ENCODE results near the gene SLC39A9. TPM values are rescaled to one million over a fixed set of nuclear protein-coding genes. Genes with fewer than 3 reads are reported as not detected.

Gene SLC39A9
- total and polyA plus RNA-seq, 2 donors (not counting 1 experiment from before 2014, with no cell fraction given), result 18.4 to 59.1 TPM

DNA sequence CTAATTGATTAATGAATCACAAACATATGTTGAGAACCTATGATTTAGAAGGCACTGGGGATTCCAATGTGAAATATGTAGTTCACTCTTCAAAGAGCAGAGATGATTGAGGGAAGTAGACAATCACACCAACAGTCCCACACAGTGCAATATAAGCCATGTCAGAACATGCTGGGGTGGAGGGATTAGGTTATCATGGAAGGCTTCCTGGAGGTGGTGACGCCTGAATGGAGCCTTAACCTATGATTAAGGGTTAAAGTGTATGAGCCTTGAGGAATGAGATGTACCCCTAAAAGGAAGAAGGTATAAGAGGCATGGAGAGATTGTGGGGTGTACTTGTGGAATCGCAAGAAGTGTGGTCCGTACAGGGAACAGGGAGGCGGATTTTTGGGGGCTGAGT is 31.7 kb upstream of the SLC39A9 start:
- CTCF ChIA-PET, result interaction anchor here (0.5 to 1.2 kb wide), 2 partner anchors 12 to 1203 kb away, joined by 3 read pairs; no protein-coding TSS in a partner anchor
- no peak for TF ChIP-seq EZH2 (IDR thresholded peaks at IDR 0.05; ENCODE audit: borderline replicate concordance, insufficient read depth, low read depth, low read length, poor library complexity, severe bottlenecking)
- no peak for TF ChIP-seq CTCF (IDR thresholded peaks at IDR 0.05)
- POLR2A ChIA-PET, result no interaction called here
- H3K27ac Mint-ChIP-seq, result no peak overlapping the region
- no peak overlapping the region for H3K4me3 ChIP-seq (ENCODE audit: control extremely low read depth in 1 of 5, extremely low read depth in 1 of 5, insufficient read depth in 1 of 5, low read depth in 2 of 5, low read length in 4 of 5)
- no peaks in the 10 kb centered on the region for H3K9me3 ChIP-seq (ENCODE audit: control extremely low read depth in 1 of 3, control insufficient read depth in 2 of 3, insufficient read depth in 1 of 3, low read length in 2 of 3)
- intact Hi-C loops (cut with micrococcal nuclease), result no loop called here
- no peaks in the 10 kb centered on the region for H3K79me2 ChIP-seq (ENCODE audit: control insufficient read depth, insufficient read depth, low read length)
- H3K27me3 Mint-ChIP-seq, result no peaks in the 10 kb centered on the region
- no peak overlapping the region for H3K9ac ChIP-seq (ENCODE audit: low read length)
- H3K4me1 ChIP-seq (ENCODE audit: control insufficient read depth in 2 of 2, insufficient read depth in 2 of 2, low read length in 2 of 2), result no peaks in the 10 kb centered on the region
- H3K27me3 ChIP-seq (replicated peaks in 1 of 4; ENCODE audit: control extremely low read depth in 1 of 4, control insufficient read depth in 3 of 4, insufficient read depth in 4 of 4, low read length in 3 of 4), result peaks cover 0 to 5% (median 1%) of the 10 kb centered on the region in 4 experiments
- no peak overlapping the region for H3K27ac ChIP-seq (ENCODE audit: low read length in 2 of 2)
- no peaks in the 10 kb centered on the region for H3K9me3 Mint-ChIP-seq (ENCODE audit: insufficient read depth)
- no peak overlapping the region for H3K4me2 ChIP-seq (replicated peaks; ENCODE audit: low read depth, low read length, poor library complexity, severe bottlenecking)
- ATAC-seq (ENCODE audit: low read depth) (no peak), DNase-seq (no peak)
- 100% methylated on average over 4 of the region's 4 CpGs for WGBS (ENCODE audit: insufficient coverage)
- H3K4me1 Mint-ChIP-seq, result no peaks in the 10 kb centered on the region
- H3K36me3 ChIP-seq (replicated peaks in 1 of 2; ENCODE audit: control extremely low read depth in 1 of 2, control insufficient read depth in 1 of 2, extremely low read depth in 1 of 2, insufficient read depth in 2 of 2, low read length in 1 of 2), result no peaks in the 10 kb centered on the region
- H4K20me1 ChIP-seq (ENCODE audit: control insufficient read depth, insufficient read depth, low read length, poor library complexity, severe bottlenecking), result no peaks in the 10 kb centered on the region
- no peak overlapping the region for H3K4me3 Mint-ChIP-seq
- H2AFZ ChIP-seq (ENCODE audit: insufficient read depth, low read depth, low read length, poor library complexity, severe bottlenecking), result no peak overlapping the region

DNA sequence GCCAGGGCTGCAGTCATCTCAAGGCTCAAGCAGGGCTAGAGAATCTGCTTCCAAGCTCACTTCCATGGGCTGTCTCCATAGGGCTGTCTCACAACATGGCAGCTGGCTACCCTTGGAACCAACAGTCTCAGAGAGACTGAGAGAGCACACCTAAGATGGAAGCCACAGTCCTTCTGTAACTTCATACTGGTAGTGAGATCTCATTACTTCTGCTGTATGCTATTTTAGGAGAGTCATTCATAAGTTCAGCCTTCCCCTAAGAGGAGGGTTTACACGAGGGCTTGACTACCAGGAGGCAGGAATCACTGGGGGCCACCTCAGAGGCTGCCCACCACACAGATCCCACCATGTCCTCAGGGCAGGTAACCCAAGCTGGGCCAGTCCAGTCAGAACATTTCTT is 30.1 kb upstream of the SLC39A9 start:
- Mint-ChIP-seq H3K27ac (no peak overlapping the region), H3K27me3 (no peaks in the 10 kb centered on the region), H3K9me3 (ENCODE audit: insufficient read depth) (no peaks in the 10 kb centered on the region), H3K4me3 (no peak overlapping the region), H3K4me1 (no peaks in the 10 kb centered on the region)
- Histone ChIP-seq H3K9ac (ENCODE audit: low read length) (no peak overlapping the region), H3K79me2 (ENCODE audit: control insufficient read depth, insufficient read depth, low read length) (no peaks in the 10 kb centered on the region), H4K20me1 (ENCODE audit: control insufficient read depth, insufficient read depth, low read length, poor library complexity, severe bottlenecking) (no peaks in the 10 kb centered on the region), H3K9me3 (ENCODE audit: control extremely low read depth in 1 of 3, control insufficient read depth in 2 of 3, insufficient read depth in 1 of 3, low read length in 2 of 3) (no peaks in the 10 kb centered on the region), H2AFZ (ENCODE audit: insufficient read depth, low read depth, low read length, poor library complexity, severe bottlenecking) (no peak overlapping the region), H3K4me1 (ENCODE audit: control insufficient read depth in 2 of 2, insufficient read depth in 2 of 2, low read length in 2 of 2) (no peaks in the 10 kb centered on the region), H3K36me3 (replicated peaks in 1 of 2; ENCODE audit: control extremely low read depth in 1 of 2, control insufficient read depth in 1 of 2, extremely low read depth in 1 of 2, insufficient read depth in 2 of 2, low read length in 1 of 2) (no peaks in the 10 kb centered on the region), H3K27me3 (replicated peaks in 1 of 4; ENCODE audit: control extremely low read depth in 1 of 4, control insufficient read depth in 3 of 4, insufficient read depth in 4 of 4, low read length in 3 of 4) (peaks cover 0 to 3% (median under 1%) of the 10 kb centered on the region in 4 experiments), H3K27ac (ENCODE audit: low read length in 2 of 2) (no peak overlapping the region), H3K4me3 (ENCODE audit: control extremely low read depth in 1 of 5, extremely low read depth in 1 of 5, insufficient read depth in 1 of 5, low read depth in 2 of 5, low read length in 4 of 5) (no peak overlapping the region), H3K4me2 (replicated peaks; ENCODE audit: low read depth, low read length, poor library complexity, severe bottlenecking) (no peak overlapping the region)
- 100% methylated on average over 1 of the region's 1 CpG for WGBS (ENCODE audit: insufficient coverage)
- no peak for ATAC-seq (ENCODE audit: low read depth)
- intact Hi-C loops (cut with micrococcal nuclease), result no loop called here
- TF ChIP-seq CTCF (IDR thresholded peaks at IDR 0.05) (no peak), EZH2 (IDR thresholded peaks at IDR 0.05; ENCODE audit: borderline replicate concordance, insufficient read depth, low read depth, low read length, poor library complexity, severe bottlenecking) (no peak)
- CTCF ChIA-PET, result no interaction called here
- POLR2A ChIA-PET, result no interaction called here
- no peak for DNase-seq

Measured in B cell (primary cell).